Hippocampal formation (tissue), 2 donors: Measurements from ENCODE around the gene RAB11FIP5.

Experiments
- DNase-seq, 2 donors: peaks; one replicate each; lab custom pipeline; 2025; lab: John Stamatoyannopoulos, UW

Gene RAB11FIP5

GRCh38 chr2:73034661-73035375 lies 77.9 kb downstream of the RAB11FIP5 start:
- DNase-seq = no peak

GRCh38 chr2:73033766-73034381 lies 78.9 kb downstream of the RAB11FIP5 start:
- no peak for DNase-seq

- DNase-seq = no peak
Observed at GRCh38 chr2:73033142-73033765, 79.5 kb downstream of the RAB11FIP5 start.

DNA sequence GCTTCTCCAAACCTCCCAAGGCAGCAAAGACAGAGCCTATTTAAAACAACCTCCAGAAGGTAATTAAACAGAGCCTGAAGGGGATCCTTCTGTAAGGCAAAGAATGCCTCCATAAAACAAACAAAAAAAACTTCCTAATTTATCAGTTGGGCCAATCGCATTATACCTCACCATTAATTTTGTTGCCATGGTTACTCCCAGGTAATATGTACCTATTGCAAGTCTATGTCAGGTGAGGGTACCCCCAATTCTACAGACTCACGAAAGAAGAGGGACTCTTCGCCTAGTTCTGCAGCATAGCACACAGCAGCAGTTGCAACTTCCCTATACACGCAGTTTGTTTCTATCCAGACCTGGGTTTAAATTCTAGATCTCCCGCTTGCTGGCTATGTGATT lies 80.0 kb downstream of the RAB11FIP5 start:
- no peak for DNase-seq

DNA sequence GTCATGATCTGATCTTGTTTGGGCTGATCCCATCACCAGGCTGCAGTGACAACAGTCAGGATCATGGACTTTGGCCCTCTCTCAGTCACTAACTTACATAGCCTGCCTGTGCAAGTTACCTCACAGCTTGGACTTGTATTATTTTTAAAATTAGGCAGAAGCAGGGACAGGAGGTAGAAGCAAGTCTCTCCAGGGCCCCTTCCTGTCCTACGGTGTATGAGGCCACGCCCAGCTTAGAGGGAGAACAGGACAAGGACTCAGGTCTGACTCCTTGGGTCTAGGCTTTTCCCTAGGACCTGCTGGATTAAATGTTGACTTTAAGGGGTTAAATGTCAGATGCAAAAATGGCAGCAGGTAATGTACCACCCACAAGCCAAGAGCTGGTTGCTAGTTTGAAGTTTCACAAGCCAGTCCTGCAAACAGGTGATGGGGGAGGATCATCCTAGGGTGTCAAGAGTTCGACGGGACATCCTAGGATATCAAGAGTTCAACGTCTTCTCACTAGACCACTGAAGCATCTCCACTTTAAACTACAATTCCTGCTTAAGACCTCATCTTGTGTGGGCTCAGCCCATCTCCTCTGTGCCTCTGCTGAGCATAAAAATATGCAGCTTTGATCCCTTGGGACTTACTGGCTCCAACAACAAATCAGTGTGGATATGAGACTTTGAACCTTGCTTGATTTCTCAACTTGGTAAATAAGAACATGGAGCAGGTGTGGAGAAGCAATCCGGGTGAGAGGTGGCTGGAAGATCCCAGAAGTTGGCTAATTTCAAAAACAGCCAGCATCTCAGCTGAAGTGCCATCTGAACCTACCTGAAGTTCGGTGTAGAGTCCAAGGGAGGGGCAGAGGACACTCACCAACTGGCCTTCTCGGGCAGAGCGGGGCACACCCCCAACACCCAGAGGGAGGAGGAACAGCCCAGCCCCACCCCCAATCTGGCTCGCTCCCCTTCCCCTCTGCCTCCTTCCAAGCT lies 80.7 kb downstream of the RAB11FIP5 start:
- DNase-seq = no peak

DNA sequence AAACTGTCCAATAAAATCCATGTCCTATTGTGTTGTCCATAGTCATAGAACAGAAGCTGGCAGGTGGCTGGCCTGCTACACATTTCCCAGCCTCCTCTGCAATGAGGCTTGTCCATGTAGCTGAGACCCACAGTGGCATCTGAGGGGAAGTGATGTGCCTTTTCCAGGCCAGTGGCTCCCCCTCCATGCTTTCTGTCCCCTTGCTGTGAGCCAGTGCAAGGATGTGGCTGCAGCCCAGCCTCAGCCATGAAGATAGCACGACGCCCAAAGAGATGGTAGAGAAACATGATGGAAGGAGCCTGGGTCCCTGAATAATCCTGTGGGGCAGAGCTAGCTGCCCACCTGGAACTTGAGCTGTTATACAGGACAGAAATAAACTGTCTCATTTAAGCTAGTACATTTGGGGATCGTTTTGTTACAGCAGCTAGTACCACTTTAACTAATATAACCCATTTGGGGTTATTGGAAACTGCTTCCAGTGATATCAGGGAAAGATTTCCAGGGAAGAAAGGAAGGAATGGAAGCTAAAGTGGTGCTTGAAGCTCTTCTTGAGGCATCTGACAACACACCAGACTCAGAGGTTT lies 81.6 kb downstream of the RAB11FIP5 start:
- no peak for DNase-seq

DNA sequence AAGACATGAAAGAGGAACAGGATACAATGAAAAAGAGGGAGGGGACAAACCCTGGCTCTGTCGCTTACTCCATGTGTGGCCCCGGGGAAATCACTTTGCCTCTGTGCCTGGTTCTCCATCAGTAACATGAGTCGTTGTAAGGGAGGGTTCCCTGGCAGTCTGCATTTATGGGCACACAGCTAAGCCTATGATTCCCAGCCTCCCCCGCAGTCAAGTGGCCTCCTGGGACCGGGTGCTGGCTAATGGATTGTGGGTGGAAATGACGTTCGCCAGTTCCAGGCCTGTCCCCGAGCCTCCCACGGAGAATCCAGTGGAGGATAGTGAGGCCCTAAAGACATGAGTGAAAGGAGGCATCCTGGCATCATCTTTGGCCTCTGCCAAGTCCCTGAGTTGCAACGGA lies 83.9 kb downstream of the RAB11FIP5 start:
- no peak for DNase-seq

- DNase-seq = no peak
Observed at GRCh38 chr2:73027340-73027739, 85.4 kb downstream of the RAB11FIP5 start.

- no peak for DNase-seq
Observed at GRCh38 chr2:73023497-73023896, 89.3 kb downstream of the RAB11FIP5 start.
